ENCODE results near the gene ZIK1. TPM values are rescaled to one million over a fixed set of nuclear protein-coding genes. Genes with fewer than 3 reads are reported as not detected.

The ZIK1 gene
- total RNA-seq, 1 experiment from 2014 or later: 8.4 TPM

GRCh38 chr19:57578487-57579205 is 5.3 kb upstream of the ZIK1 start, which contains the start of gene ZNF416:
Gene ZNF416 (minus strand): TSS chr19:57578911. CDS start chr19:57578704, 207 bp downstream.
- DNase-seq: peak; percentile 98 to 99
- Histone ChIP-seq H3K27ac (peak within 1 kb of the TSS; percentile 39), H3K4me1 (peaks cover 3% of the 10 kb centered on the region), H3K9me3 (replicated peaks) (peaks cover 30% of the 10 kb centered on the region), H3K27me3 (no peaks in the 10 kb centered on the region), H3K36me3 (peaks cover 24% of the 10 kb centered on the region), H3K4me3 (peak within 1 kb of the TSS; percentile 99)

DNA sequence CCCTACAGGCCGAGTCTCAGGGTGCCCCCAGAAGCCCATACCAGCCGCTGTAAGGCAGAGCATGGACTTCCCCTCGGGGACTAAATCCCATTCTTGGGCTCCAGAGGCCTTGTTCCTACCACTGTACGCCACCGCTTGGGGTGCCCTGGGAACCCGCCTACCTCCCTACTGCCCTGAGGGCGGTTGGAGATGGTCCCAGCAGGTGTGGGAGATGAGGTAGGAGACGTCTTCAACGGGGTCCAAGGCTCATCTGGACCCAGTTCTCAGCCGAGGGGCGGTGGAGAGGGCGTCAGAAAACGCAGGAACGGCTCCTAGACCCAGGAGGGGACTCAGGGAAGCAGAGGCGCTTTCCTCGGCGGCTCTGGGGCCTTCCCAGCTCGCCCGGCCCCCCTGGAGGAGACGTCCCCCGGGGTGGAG is 833 bp upstream of the ZIK1 start:
- Histone ChIP-seq H3K27me3 (no peaks in the 10 kb centered on the region), H3K27ac (no peak overlapping the region), H3K4me1 (peaks cover 3% of the 10 kb centered on the region), H3K36me3 (peaks cover 5% of the 10 kb centered on the region; the same call in 1 of the 2 replicates), H3K9me3 (replicated peaks) (peaks cover 23% of the 10 kb centered on the region), H3K4me3 (no peak overlapping the region)
- DNase-seq: no peak

GRCh38 chr19:57587529-57587928 is 3.6 kb downstream of the ZIK1 start:
- H3K36me3 ChIP-seq: peaks cover 31% of the 10 kb centered on the region
- H3K9me3 ChIP-seq (replicated peaks): peaks cover 17% of the 10 kb centered on the region
- H3K27me3 ChIP-seq: no peaks in the 10 kb centered on the region
- no peak overlapping the region for H3K4me3 ChIP-seq
- no peaks in the 10 kb centered on the region; the same call in 1 of the 2 replicates for H3K4me1 ChIP-seq
- H3K27ac ChIP-seq: no peak overlapping the region
- no peak for DNase-seq

GRCh38 chr19:57599377-57599760 is 15.4 kb downstream of the ZIK1 start:
- no peaks in the 10 kb centered on the region for H3K4me1 ChIP-seq
- H3K27ac ChIP-seq: no peak overlapping the region
- peaks cover 9% of the 10 kb centered on the region; the same call in 1 of the 2 replicates for H3K36me3 ChIP-seq
- no peaks in the 10 kb centered on the region for H3K9me3 ChIP-seq (replicated peaks)
- no peaks in the 10 kb centered on the region for H3K27me3 ChIP-seq
- peak overlapping the region; percentile 75 for H3K4me3 ChIP-seq
- DNase-seq: no peak

GRCh38 chr19:57599761-57600383 is 15.9 kb downstream of the ZIK1 start, which contains the start of gene ZNF530:
Gene ZNF530 (plus strand): TSS chr19:57599885. CDS start chr19:57604346, 4,461 bp downstream.
- Histone ChIP-seq H3K4me3 (peak within 1 kb of the TSS; percentile 75), H3K4me1 (no peaks in the 10 kb centered on the region), H3K9me3 (replicated peaks) (no peaks in the 10 kb centered on the region), H3K27me3 (no peaks in the 10 kb centered on the region), H3K27ac (no peak within 1 kb of the TSS), H3K36me3 (peaks cover 14% of the 10 kb centered on the region; the same call in 1 of the 2 replicates)
- peak; percentile 94 to 97 for DNase-seq

DNA sequence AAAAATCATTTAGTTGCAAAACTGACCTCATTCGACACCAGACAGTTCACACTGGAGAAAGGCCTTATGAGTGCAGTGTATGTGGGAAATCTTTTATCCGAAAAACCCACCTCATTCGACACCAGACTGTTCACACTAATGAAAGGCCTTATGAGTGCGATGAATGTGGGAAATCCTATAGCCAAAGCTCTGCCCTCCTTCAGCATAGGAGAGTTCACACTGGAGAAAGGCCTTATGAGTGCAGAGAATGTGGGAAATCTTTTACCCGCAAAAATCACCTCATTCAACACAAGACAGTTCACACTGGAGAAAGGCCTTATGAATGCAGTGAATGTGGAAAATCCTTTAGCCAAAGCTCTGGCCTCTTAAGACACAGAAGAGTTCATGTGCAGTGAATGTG is 23.0 kb downstream of the ZIK1 start:
- H3K27me3 ChIP-seq: no peaks in the 10 kb centered on the region
- DNase-seq: no peak
- no peaks in the 10 kb centered on the region; the same call in 1 of the 2 replicates for H3K9me3 ChIP-seq (replicated peaks)
- H3K36me3 ChIP-seq: peaks cover 50% of the 10 kb centered on the region
- H3K27ac ChIP-seq: no peak overlapping the region
- H3K4me3 ChIP-seq: no peak overlapping the region
- no peaks in the 10 kb centered on the region for H3K4me1 ChIP-seq

DNA sequence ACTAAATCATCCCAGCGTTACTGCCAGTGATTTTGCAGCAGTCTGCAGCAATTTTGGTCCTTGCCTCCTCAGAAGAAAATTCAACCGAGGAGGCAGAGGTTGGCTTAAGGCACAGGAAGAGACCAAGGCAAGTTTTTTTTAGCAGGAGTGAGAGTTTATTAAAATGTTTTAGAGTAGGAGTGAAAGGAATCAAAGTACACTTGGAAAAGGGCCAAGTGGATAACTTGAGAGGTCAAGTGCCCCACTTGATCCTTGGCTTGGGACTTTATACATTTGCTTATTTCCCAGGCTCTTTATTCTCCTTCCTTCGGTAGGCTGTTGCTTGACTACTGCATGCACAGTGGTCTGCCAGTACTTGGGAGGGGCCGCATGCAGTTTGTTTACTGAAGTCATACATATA is 27.2 kb downstream of the ZIK1 start:
- no peak for DNase-seq
- H3K4me3 ChIP-seq: no peak overlapping the region
- H3K27ac ChIP-seq: no peak overlapping the region
- no peaks in the 10 kb centered on the region for H3K4me1 ChIP-seq
- peaks cover 14% of the 10 kb centered on the region for H3K9me3 ChIP-seq (replicated peaks)
- peaks cover 37% of the 10 kb centered on the region for H3K36me3 ChIP-seq
- no peaks in the 10 kb centered on the region for H3K27me3 ChIP-seq

GRCh38 chr19:57613941-57614743 is 30.2 kb downstream of the ZIK1 start, which contains the start of gene ZNF134:
Gene ZNF134 (plus strand): TSS chr19:57614242. CDS start chr19:57619469, 5,227 bp downstream.
- no peaks in the 10 kb centered on the region for H3K27me3 ChIP-seq
- peaks cover 35% of the 10 kb centered on the region for H3K9me3 ChIP-seq (replicated peaks)
- peak within 1 kb of the TSS; percentile 86 for H3K4me3 ChIP-seq
- peak; percentile 94 for DNase-seq
- peaks cover 45% of the 10 kb centered on the region for H3K36me3 ChIP-seq
- H3K4me1 ChIP-seq: no peaks in the 10 kb centered on the region
- peak within 1 kb of the TSS; percentile 59 for H3K27ac ChIP-seq

DNA sequence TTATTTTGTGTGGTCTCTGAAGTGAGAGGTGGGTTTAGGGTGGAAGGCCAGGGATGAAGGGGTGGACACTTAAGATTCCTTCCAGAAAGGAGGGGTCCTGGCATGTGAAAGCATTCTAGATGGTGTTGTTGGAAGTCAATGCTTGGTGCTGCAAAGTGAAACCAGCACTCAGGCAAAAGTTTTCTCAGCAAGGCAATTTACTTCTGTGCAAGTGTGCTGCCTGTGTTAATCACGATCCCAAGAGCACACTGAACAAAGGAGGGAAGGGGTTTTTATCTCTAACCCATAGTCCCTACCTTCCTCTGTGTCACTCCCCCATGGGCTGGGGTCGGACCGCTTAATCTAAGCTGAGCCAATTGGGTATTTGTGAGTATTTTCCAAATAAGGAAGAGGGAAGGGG is 31.4 kb downstream of the ZIK1 start:
- Histone ChIP-seq H3K9me3 (replicated peaks) (peaks cover 44% of the 10 kb centered on the region), H3K27me3 (no peaks in the 10 kb centered on the region), H3K36me3 (peaks cover 55% of the 10 kb centered on the region), H3K27ac (no peak overlapping the region), H3K4me1 (no peaks in the 10 kb centered on the region), H3K4me3 (peak overlapping the region; percentile 86; the same call in 1 of the 2 replicates)
- DNase-seq: no peak

- peaks cover 93% of the 10 kb centered on the region for H3K36me3 ChIP-seq
- H3K4me3 ChIP-seq: no peak overlapping the region
- no peaks in the 10 kb centered on the region for H3K27me3 ChIP-seq
- no peak overlapping the region for H3K27ac ChIP-seq
- H3K4me1 ChIP-seq: no peaks in the 10 kb centered on the region
- peaks cover 60% of the 10 kb centered on the region for H3K9me3 ChIP-seq (replicated peaks)
- DNase-seq: peak in 1 of 2 experiments; percentile 24
Measured at GRCh38 chr19:57620673-57621348, 36.9 kb downstream of the ZIK1 start.

GRCh38 chr19:57623091-57623490 is 39.1 kb downstream of the ZIK1 start:
- H3K9me3 ChIP-seq (replicated peaks): peaks cover 42% of the 10 kb centered on the region
- H3K27me3 ChIP-seq: no peaks in the 10 kb centered on the region
- H3K4me1 ChIP-seq: no peaks in the 10 kb centered on the region
- H3K4me3 ChIP-seq: no peak overlapping the region
- peaks cover 70% of the 10 kb centered on the region for H3K36me3 ChIP-seq
- H3K27ac ChIP-seq: no peak overlapping the region
- no peak for DNase-seq

DNA sequence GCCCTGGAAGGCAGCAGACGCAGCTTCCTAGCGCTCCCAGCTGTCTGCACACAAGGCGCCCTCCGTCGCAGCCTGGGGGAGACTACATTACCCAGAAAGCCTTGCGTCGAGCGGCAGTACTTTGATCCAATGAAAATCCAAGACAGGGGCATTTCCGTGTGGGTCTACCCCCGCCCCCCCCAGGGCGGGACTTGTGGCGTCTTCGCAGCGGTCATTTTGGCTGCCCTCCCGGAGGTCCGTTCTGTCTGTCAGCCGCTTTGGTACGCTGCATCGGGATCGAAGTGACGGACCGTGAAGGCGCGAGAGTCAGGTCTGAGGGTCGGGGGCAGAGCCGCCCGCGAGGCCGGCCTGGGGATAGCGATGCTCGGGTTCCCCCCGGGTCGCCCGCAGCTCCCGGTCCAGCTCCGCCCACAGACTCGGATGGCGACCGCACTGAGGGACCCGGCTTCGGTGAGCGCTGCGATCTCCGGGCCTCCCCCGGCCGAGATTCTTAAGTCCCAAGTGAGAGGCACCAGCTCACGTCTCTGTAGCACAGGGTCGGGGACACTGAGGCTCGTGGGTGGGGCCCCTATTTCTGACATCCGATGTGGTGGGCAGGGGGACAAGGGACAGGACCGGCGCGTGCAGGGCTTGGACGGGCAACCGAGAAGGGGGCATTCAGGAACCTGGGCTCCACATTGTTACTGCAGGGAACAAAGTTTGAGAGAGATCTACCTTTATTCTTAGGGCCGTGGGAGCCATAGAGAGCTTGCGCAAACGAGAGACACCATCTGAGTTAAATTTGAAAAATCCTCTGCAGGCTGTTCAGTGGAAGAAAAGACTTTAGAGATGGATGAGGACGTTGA is 49.3 kb downstream of the ZIK1 start, which contains the start of gene ZNF211:
TSS of gene ZNF211 (plus strand) at position 182 of the 845 bp plus-strand sequence. CDS start at position 361, 179 bp downstream.
- Histone ChIP-seq H3K27me3 (no peaks in the 10 kb centered on the region), H3K9me3 (replicated peaks) (peaks cover 12% of the 10 kb centered on the region), H3K4me1 (no peaks in the 10 kb centered on the region), H3K4me3 (peak within 1 kb of the TSS; percentile 77), H3K27ac (peak within 1 kb of the TSS; percentile 32), H3K36me3 (peaks cover 30% of the 10 kb centered on the region)
- peak; percentile 93 to 96 for DNase-seq

- Histone ChIP-seq H3K4me3 (peak overlapping the region; percentile 77), H3K27me3 (no peaks in the 10 kb centered on the region), H3K9me3 (replicated peaks) (peaks cover 17% of the 10 kb centered on the region), H3K36me3 (peaks cover 33% of the 10 kb centered on the region), H3K4me1 (no peaks in the 10 kb centered on the region), H3K27ac (no peak overlapping the region)
- DNase-seq: no peak
Measured at GRCh38 chr19:57633832-57634131, 49.8 kb downstream of the ZIK1 start.
